HL-60/S4 treated with phorbol 12-myristate 13-acetate at 8.2 ng/mL for 4 days and 3 days (cell line): Measurements from ENCODE around the gene CRIP3.
"Not testable (repeated sequence)": the region's sequence is repeated elsewhere in the genome, so short reads cannot be mapped to it uniquely, and the experiment has no call there.

ENCODE experiments used
- in situ Hi-C: fragments of 300-500 bp; cut with MboI; formaldehyde crosslinking; loops from 2 replicates; pipeline ENCODE4 v1.15.0; 2022; ENCODE audit warnings: low sequenced_read_pairs

CRIP3 gene, protein sequence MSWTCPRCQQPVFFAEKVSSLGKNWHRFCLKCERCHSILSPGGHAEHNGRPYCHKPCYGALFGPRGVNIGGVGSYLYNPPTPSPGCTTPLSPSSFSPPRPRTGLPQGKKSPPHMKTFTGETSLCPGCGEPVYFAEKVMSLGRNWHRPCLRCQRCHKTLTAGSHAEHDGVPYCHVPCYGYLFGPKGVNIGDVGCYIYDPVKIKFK

GRCh38 chr6:43308101-43308989 lies at the start of gene CRIP3:
Gene CRIP3, minus strand, starts transcription at chr6:43308826. Its CDS starts 34 bp downstream, at chr6:43308792.
- in situ Hi-C loops = no loop called here

- in situ Hi-C loops = no loop called here
Observed at GRCh38 chr6:43355862-43356590, 47.4 kb upstream of the CRIP3 start.

GRCh38 chr6:43351951-43352350 lies 43.3 kb upstream of the CRIP3 start:
- in situ Hi-C loops = not testable (repeated sequence)

- in situ Hi-C loops = no loop called here
Observed at GRCh38 chr6:43347444-43347843, 38.8 kb upstream of the CRIP3 start.

DNA sequence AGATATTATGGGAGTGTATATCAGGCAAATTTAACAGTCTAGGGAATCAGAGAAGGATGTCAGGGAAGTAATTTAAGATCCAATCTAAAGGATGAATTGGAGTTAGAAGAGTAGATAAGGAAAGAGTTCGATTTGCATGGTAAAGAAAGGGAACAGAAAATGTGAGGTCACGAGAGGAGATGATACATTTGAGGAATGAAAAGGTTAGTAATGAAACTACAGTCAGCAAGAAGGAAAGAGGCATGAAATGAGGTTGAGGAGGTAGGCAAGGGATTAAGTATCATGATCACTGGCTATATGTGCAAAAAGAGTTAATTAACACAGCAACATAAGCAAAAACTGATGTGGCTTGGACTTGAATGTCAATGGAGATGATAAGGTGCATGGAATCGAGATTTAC lies 38.4 kb upstream of the CRIP3 start:
- in situ Hi-C loops = no loop called here

DNA sequence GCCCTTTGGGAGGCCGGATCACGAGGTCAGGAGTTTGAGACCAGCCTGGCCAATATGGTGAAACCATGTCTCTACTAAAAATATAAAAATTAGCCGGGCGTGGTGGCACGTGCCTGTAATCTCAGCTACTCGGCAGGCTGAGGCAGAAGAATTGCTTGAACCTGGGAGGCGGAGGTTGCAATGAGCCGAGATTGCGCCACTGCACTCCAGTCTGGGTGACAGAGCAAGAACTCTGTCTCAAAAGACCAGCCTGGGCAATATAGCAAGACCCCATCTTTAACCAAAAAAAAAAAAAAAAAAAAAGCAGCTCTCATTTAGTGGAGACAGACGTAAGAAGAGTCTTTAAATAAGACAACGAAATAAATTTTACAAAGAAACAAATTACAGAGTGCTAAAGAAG lies 37.6 kb upstream of the CRIP3 start:
- in situ Hi-C loops = not testable (repeated sequence)

DNA sequence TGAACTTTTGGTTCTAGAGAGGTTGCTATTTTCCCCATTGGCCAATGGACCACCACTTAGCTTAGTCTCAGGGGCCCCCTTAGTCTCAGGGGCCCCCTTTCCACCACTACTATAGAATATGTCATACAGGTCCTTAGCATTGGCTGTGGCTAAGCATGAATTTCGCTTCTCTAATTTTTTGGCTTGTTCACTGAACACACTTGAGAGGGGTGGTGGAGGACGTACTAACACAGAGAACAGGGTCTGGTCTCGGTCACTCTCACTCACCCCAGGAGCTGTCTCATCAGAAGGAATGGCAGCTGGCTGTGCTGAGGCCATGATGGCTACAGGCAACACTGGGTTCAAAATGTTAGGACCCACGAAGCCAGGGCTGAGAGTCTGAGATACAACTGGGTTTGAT lies 30.5 kb upstream of the CRIP3 start:
- in situ Hi-C loops = loop anchor here (10.0 kb wide), 1 partner anchor 84 kb away; no protein-coding TSS in a partner anchor

DNA sequence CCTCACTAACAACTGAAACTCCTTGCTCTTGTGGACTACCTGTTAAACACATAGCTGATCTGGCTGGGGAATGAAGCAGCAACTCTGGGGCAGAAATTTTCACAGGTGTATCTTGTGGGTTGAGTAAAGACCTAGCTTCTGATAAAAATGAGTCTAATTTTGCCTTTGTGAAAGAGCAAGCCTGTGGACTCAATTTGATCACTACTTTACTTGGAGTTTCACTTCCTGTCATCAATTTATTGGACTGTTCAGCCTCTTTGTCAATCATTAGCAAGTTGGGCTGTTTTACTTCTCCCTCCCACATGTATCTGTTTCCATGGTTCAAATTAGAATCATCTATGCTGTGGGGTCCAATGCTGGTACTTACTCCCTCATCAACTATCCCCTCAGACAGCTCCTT lies 29.6 kb upstream of the CRIP3 start:
- in situ Hi-C loops = loop anchor here (10.0 kb wide), 1 partner anchor 83 kb away; no protein-coding TSS in a partner anchor

DNA sequence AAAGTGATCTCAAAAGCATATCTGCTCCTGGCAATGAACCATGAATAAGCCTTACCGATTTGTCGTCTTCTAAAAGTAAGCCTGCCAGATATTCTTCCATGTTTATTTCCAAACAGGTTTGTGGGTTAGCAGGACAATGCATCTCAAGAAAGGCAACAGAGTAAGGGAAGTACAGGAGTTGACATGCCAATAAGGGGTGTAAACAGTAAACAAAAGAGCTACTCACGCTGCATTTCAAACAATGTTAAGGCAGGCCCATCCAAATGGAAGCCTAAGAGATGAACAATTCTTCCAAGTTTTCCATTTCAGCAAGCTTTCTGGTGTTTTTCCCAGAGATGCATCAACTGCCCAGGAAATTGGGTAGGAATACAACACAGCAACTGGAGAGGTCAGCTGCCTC lies 27.8 kb upstream of the CRIP3 start:
- in situ Hi-C loops = loop anchor here (10.0 kb wide), 1 partner anchor 82 kb away; no protein-coding TSS in a partner anchor

GRCh38 chr6:43335469-43335868 lies 26.8 kb upstream of the CRIP3 start:
- in situ Hi-C loops = loop anchor here (10.0 kb wide), 1 partner anchor 81 kb away; no protein-coding TSS in a partner anchor

GRCh38 chr6:43334466-43335095 lies 26.0 kb upstream of the CRIP3 start:
- in situ Hi-C loops = loop anchor here (10.0 kb wide), 1 partner anchor 80 kb away; no protein-coding TSS in a partner anchor

DNA sequence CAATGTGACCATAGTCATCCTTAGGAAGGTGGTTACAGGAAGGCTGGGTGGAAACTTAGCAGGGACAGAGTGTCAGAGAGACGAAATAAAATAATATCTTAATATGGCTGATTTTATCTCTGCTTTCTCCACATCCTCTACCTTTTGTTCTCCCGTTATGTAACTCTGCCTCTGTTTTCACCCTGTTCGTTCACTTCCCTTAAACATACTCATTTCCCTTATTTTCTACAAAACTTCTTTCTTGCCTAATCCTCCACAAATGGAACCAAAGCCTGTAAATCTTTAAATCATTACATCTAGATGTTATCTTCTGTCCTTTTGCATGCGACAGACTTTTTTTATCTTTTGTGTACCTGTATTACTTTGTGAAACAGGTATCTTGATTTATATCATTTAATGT lies 23.3 kb upstream of the CRIP3 start:
- in situ Hi-C loops = loop anchor here (10.0 kb wide), 1 partner anchor 77 kb away; no protein-coding TSS in a partner anchor

- in situ Hi-C loops = loop anchor here (10.0 kb wide), 1 partner anchor 77 kb away; no protein-coding TSS in a partner anchor
Observed at GRCh38 chr6:43331470-43331869, 22.8 kb upstream of the CRIP3 start.

DNA sequence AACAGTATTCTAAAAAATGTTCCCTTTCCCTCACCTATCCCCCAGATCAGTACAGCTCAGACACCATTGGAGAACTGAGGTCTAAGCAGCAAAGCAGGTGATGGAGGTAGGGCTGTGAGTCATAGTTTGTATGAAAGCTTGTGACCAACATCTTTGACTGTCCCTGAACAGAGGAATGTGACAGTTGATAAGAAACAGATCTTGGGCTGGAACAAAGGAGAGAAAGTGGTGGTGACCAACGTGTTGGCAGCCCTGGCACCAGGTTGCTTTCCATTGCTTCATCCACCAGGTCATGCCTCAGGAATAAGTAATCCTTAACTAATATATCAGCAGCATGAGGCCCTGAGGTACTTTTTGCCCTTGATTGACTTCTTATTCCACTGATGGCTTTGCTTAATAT lies 19.9 kb upstream of the CRIP3 start:
- in situ Hi-C loops = no loop called here

DNA sequence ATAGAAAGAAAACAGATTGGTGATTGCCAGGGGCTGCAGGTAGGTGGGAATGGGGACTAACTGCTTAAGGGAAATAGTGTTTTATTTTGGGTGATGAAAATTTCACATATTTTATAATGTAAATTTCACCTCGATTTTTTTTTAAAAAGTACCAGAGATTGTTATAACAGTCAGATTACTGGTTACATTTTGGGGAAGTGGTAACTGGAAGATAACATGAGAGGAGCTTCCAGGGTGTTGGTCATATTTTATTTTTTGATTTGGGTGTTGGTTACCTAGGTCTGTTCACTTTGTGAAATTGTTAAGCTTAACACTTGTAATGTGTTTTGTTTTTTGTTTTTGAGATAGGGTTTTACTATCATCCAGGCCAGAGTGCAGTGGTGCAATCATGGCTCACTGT lies 17.2 kb upstream of the CRIP3 start:
- in situ Hi-C loops = no loop called here

DNA sequence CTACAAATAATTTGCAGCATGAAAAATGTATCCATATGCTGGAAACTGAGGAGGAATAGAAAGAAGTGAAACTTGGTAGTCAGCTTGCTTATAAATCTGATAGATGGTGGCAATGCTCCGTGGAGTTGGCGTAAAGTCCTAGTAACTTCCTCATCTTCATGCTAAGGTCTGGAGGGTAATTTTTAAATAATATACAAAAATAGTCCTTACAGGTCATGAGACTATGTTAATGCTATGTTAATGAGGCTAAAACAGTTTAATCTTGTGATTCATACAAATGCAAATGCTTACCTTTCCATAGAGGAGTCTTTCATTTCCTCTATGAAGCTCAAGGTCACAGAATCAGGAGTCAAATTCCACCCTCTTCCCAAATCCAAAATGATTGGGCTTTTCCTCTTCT lies 9.4 kb upstream of the CRIP3 start:
- in situ Hi-C loops = no loop called here

GRCh38 chr6:43313813-43314212 lies 5.2 kb upstream of the CRIP3 start:
- in situ Hi-C loops = no loop called here

DNA sequence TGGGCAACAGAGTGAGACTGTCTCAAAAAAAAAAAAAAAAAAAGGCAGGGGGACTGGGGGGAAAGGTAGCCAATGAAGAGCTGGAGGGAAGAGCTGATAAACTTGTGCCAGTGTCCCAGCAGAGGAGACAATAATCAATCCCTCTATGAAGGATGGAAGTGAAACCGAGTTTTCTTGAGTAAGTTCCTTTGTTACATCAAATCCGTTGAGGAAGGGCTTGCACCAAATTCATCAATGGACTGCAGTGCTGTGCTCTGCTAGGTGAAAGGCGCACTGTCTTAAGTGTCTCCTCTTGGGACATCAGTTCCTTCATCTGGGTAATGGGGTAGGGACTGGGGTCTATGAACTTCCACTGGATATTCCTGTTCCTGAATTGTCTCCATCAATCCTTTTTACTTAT lies 3.0 kb upstream of the CRIP3 start:
- in situ Hi-C loops = no loop called here

- in situ Hi-C loops = no loop called here
Observed at GRCh38 chr6:43310624-43311023, 2.0 kb upstream of the CRIP3 start.

DNA sequence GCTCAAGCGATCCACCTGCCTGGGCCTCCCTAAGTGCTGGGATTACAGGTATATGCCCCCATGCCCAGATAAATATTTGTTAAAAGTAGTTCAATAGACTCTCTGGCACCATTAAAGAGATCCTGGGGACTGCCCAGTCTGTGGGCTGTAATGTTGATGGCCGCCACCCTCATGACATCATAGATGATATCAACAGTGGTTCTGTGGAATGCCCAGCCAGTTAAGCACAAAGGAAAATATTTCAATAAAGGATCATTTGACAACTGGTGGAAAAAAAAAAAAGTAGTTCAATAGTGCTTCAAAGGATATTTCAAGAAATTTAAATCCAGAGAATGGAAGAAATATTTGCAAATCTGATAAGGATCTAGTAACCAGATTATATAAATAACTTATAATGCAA lies 1.5 kb upstream of the CRIP3 start:
- in situ Hi-C loops = no loop called here

DNA sequence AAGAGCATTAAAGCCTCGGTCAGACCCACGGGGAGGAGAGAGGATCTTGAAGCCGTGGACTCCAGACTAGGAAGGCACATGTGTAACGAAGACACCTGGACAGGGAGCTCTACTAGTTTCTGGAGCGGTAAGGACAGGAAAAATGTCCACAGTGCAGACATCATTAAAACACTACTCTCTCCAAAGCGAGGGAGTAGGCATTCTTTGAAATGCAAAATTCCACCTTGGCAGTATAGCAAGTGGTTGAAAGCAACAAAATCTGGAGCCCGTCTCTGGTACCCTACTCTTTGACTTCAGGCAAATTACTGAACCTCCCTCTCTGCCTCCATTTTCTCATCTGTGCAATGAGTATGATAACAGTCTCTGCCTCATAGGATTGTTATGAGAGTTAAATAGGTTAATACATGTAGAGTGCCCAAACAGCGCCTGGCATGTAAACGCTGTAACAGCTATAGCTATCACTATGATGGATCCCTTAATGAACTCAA lies 408 bp upstream of the CRIP3 start:
- in situ Hi-C loops = no loop called here
